ENCODE results near the gene RPL13A.

RPL13A gene

GRCh38 chr19:49539192-49539952 lies 52.0 kb downstream of the RPL13A start:
- H2AFZ ChIP-seq (ENCODE audit: low read length) = no peak overlapping the region
- H4K20me1 ChIP-seq (ENCODE audit: insufficient read depth, low read length) = no peaks in the 10 kb centered on the region
- no peaks in the 10 kb centered on the region for H3K9me3 ChIP-seq (ENCODE audit: low read length)
- no peaks in the 10 kb centered on the region for H3K36me3 ChIP-seq (ENCODE audit: insufficient read depth, low read length)
- TF ChIP-seq EZH2 (IDR thresholded peaks at IDR 0.05; ENCODE audit: borderline replicate concordance, low read length) (no peak), CTCF (IDR thresholded peaks at IDR 0.05; ENCODE audit: low read length) (no peak)
- no peak overlapping the region for H3K9ac ChIP-seq (ENCODE audit: low read length)
- no peak overlapping the region for H3K27ac ChIP-seq (ENCODE audit: low read depth, low read length, poor library complexity, severe bottlenecking)
- no peaks in the 10 kb centered on the region for H3K27me3 ChIP-seq (ENCODE audit: insufficient read depth, low read length)
- H3K4me1 ChIP-seq (ENCODE audit: insufficient read depth, low read length, severe bottlenecking) = peaks cover 13% of the 10 kb centered on the region
- no peaks in the 10 kb centered on the region for H3K79me2 ChIP-seq (ENCODE audit: insufficient read depth, low read length)
- no peak overlapping the region for H3K4me2 ChIP-seq (ENCODE audit: low read length)
- no peak overlapping the region for H3K4me3 ChIP-seq (ENCODE audit: low read depth, low read length, poor library complexity, severe bottlenecking)
- no peaks in the 10 kb centered on the region for H3F3A ChIP-seq (ENCODE audit: insufficient read depth, low read length)
- no peaks in the 10 kb centered on the region for H3K9me2 ChIP-seq (ENCODE audit: low read depth, low read length)
